ENCODE measurements around the gene ZNF677.
"Not testable (repeated sequence)": the region's sequence is repeated elsewhere in the genome, so short reads cannot be mapped to it uniquely, and the experiment has no call there.

ZNF677 gene

DNA sequence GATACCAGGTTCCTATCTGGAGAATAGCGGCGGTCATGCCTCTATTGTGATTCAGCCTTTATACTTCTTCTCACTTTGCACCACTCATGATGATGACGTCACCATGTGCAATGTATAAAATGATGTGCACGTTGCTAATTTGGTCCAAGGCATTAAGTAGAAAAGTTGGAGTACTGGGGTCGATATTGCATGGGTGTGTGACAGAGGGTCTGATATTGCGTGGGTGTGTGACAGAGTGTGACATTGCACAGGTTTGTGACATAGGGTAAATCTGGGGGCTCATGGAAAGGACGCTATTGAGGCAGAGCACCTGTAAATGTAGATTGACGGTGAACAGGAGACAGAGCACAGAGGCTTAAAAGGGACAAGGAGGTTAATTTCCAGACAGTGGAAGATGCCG is 17.4 kb upstream of the ZNF677 start:
- Histone ChIP-seq H2BK120ac (ENCODE audit: low read depth, low read length) (no peak overlapping the region), H3K9me3 (ENCODE audit: control insufficient read depth, low read length) (peaks cover 30% of the 10 kb centered on the region), H3K27me3 (ENCODE audit: control insufficient read depth in 1 of 2, insufficient read depth in 1 of 2, low read length in 2 of 2) (no peaks in the 10 kb centered on the region), H3K4me1 (ENCODE audit: control insufficient read depth, insufficient read depth, low read depth, low read length) (no peaks in the 10 kb centered on the region), H4K91ac (ENCODE audit: low read length) (no peak overlapping the region), H2AK5ac (ENCODE audit: low read length, severe bottlenecking) (no peak overlapping the region), H2AFZ (ENCODE audit: low read depth, low read length) (no peak overlapping the region), H4K8ac (ENCODE audit: low read length) (no peak overlapping the region), H3K23ac (ENCODE audit: low read length in 2 of 2) (no peak overlapping the region), H2BK12ac (ENCODE audit: low read length in 2 of 2) (no peak overlapping the region), H3K27ac (ENCODE audit: low read length, poor library complexity, severe bottlenecking) (no peak overlapping the region), H3K79me1 (replicated peaks; ENCODE audit: low read length, poor library complexity, severe bottlenecking) (no peaks in the 10 kb centered on the region), H2BK15ac (ENCODE audit: low read depth, poor library complexity, severe bottlenecking) (no peak overlapping the region), H3K14ac (ENCODE audit: low read length in 2 of 2) (no peak overlapping the region), H3K18ac (ENCODE audit: low read depth in 1 of 2, low read length in 2 of 2) (no peak overlapping the region), H3K9ac (ENCODE audit: low read length) (no peak overlapping the region), H3K4me3 (ENCODE audit: insufficient read depth in 1 of 2, low read depth in 1 of 2, low read length in 2 of 2) (no peak overlapping the region), H3K4me2 (ENCODE audit: low read length, poor library complexity, severe bottlenecking) (no peak overlapping the region), H3K36me3 (ENCODE audit: control insufficient read depth in 1 of 2, insufficient read depth in 2 of 2, low read depth in 1 of 2, low read length in 2 of 2) (no peaks in the 10 kb centered on the region), H3K4ac (ENCODE audit: low read depth in 1 of 2, low read length in 2 of 2) (no peak overlapping the region), H2BK5ac (ENCODE audit: low read depth, low read length, poor library complexity, severe bottlenecking) (no peak overlapping the region)
- no peak for DNase-seq
- 84% methylated on average over 9 of the region's 9 CpGs for WGBS

- H2AK5ac ChIP-seq (ENCODE audit: low read length, severe bottlenecking); H3K9ac ChIP-seq (ENCODE audit: low read length); H3K4me3 ChIP-seq (ENCODE audit: insufficient read depth in 1 of 2, low read depth in 1 of 2, low read length in 2 of 2); H3K4me1 ChIP-seq (ENCODE audit: control insufficient read depth, insufficient read depth, low read depth, low read length); H2BK120ac ChIP-seq (ENCODE audit: low read depth, low read length); H2BK15ac ChIP-seq (ENCODE audit: low read depth, poor library complexity, severe bottlenecking); H3K14ac ChIP-seq (ENCODE audit: low read length in 2 of 2); H3K4ac ChIP-seq (ENCODE audit: low read depth in 1 of 2, low read length in 2 of 2); H2AFZ ChIP-seq (ENCODE audit: low read depth, low read length); H3K36me3 ChIP-seq (ENCODE audit: control insufficient read depth in 1 of 2, insufficient read depth in 2 of 2, low read depth in 1 of 2, low read length in 2 of 2); H3K79me1 ChIP-seq (replicated peaks; ENCODE audit: low read length, poor library complexity, severe bottlenecking); H4K91ac ChIP-seq (ENCODE audit: low read length); H4K8ac ChIP-seq (ENCODE audit: low read length); H3K27me3 ChIP-seq (ENCODE audit: control insufficient read depth in 1 of 2, insufficient read depth in 1 of 2, low read length in 2 of 2); DNase-seq; H3K18ac ChIP-seq (ENCODE audit: low read depth in 1 of 2, low read length in 2 of 2); H2BK12ac ChIP-seq (ENCODE audit: low read length in 2 of 2); H3K23ac ChIP-seq (ENCODE audit: low read length in 2 of 2); H3K4me2 ChIP-seq (ENCODE audit: low read length, poor library complexity, severe bottlenecking); H3K27ac ChIP-seq (ENCODE audit: low read length, poor library complexity, severe bottlenecking); H2BK5ac ChIP-seq (ENCODE audit: low read depth, low read length, poor library complexity, severe bottlenecking): not testable (repeated sequence)
- WGBS, result 94% methylated on average over 16 of the region's 27 CpGs
- peaks cover 27% of the 10 kb centered on the region for H3K9me3 ChIP-seq (ENCODE audit: control insufficient read depth, low read length)
These were observed 15.2 kb upstream of the ZNF677 start for GRCh38 chr19:53269861-53270260.

DNA sequence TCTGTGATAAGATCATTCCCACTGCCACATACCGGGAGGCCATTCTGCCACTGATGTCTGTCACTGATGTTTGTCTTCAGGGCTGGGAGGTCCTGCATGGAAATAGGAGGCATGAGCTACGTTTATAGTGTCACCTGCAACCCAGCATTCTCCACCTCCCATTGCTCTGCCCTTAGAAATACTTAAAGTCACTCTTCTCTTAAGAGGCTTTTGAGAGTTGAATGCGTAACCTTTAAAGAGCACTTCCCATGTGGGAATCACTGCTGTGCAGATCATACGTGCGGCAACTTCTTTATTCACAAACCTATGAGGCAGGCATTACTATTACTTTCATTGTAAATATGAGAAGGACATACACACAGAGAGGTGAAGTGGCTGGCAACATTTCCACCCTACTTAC is 12.9 kb upstream of the ZNF677 start, which contains the start of gene VN1R4:
Gene VN1R4, minus strand, starts transcription at position 101 of the 400 bp plus-strand sequence. Its CDS starts 58 bp downstream, at position 43.
- H3K27me3 ChIP-seq (ENCODE audit: control insufficient read depth in 1 of 2, insufficient read depth in 1 of 2, low read length in 2 of 2); H2BK15ac ChIP-seq (ENCODE audit: low read depth, poor library complexity, severe bottlenecking); H3K9ac ChIP-seq (ENCODE audit: low read length); H3K18ac ChIP-seq (ENCODE audit: low read depth in 1 of 2, low read length in 2 of 2); H2AK5ac ChIP-seq (ENCODE audit: low read length, severe bottlenecking); H3K23ac ChIP-seq (ENCODE audit: low read length in 2 of 2); H3K4me3 ChIP-seq (ENCODE audit: insufficient read depth in 1 of 2, low read depth in 1 of 2, low read length in 2 of 2); H3K36me3 ChIP-seq (ENCODE audit: control insufficient read depth in 1 of 2, insufficient read depth in 2 of 2, low read depth in 1 of 2, low read length in 2 of 2); H3K4me2 ChIP-seq (ENCODE audit: low read length, poor library complexity, severe bottlenecking); H2BK120ac ChIP-seq (ENCODE audit: low read depth, low read length); H2AFZ ChIP-seq (ENCODE audit: low read depth, low read length); H4K91ac ChIP-seq (ENCODE audit: low read length); H3K4me1 ChIP-seq (ENCODE audit: control insufficient read depth, insufficient read depth, low read depth, low read length); H3K14ac ChIP-seq (ENCODE audit: low read length in 2 of 2); H2BK12ac ChIP-seq (ENCODE audit: low read length in 2 of 2); H3K79me1 ChIP-seq (replicated peaks; ENCODE audit: low read length, poor library complexity, severe bottlenecking); H2BK5ac ChIP-seq (ENCODE audit: low read depth, low read length, poor library complexity, severe bottlenecking); H4K8ac ChIP-seq (ENCODE audit: low read length); DNase-seq; H3K4ac ChIP-seq (ENCODE audit: low read depth in 1 of 2, low read length in 2 of 2); H3K27ac ChIP-seq (ENCODE audit: low read length, poor library complexity, severe bottlenecking): not testable (repeated sequence)
- WGBS, result no CpG with 5 or more reads among the region's 5 CpGs
- peaks cover 22% of the 10 kb centered on the region for H3K9me3 ChIP-seq (ENCODE audit: control insufficient read depth, low read length)

- H3K4ac ChIP-seq (ENCODE audit: low read depth in 1 of 2, low read length in 2 of 2); H3K23ac ChIP-seq (ENCODE audit: low read length in 2 of 2); DNase-seq; H3K27ac ChIP-seq (ENCODE audit: low read length, poor library complexity, severe bottlenecking); H3K14ac ChIP-seq (ENCODE audit: low read length in 2 of 2); H3K4me1 ChIP-seq (ENCODE audit: control insufficient read depth, insufficient read depth, low read depth, low read length); H3K27me3 ChIP-seq (ENCODE audit: control insufficient read depth in 1 of 2, insufficient read depth in 1 of 2, low read length in 2 of 2); H2BK12ac ChIP-seq (ENCODE audit: low read length in 2 of 2); H2AFZ ChIP-seq (ENCODE audit: low read depth, low read length); H3K4me3 ChIP-seq (ENCODE audit: insufficient read depth in 1 of 2, low read depth in 1 of 2, low read length in 2 of 2); H2BK120ac ChIP-seq (ENCODE audit: low read depth, low read length); H2BK15ac ChIP-seq (ENCODE audit: low read depth, poor library complexity, severe bottlenecking); H3K4me2 ChIP-seq (ENCODE audit: low read length, poor library complexity, severe bottlenecking); H3K36me3 ChIP-seq (ENCODE audit: control insufficient read depth in 1 of 2, insufficient read depth in 2 of 2, low read depth in 1 of 2, low read length in 2 of 2); H2BK5ac ChIP-seq (ENCODE audit: low read depth, low read length, poor library complexity, severe bottlenecking); H4K8ac ChIP-seq (ENCODE audit: low read length); H2AK5ac ChIP-seq (ENCODE audit: low read length, severe bottlenecking); H3K18ac ChIP-seq (ENCODE audit: low read depth in 1 of 2, low read length in 2 of 2); H3K9ac ChIP-seq (ENCODE audit: low read length); H3K79me1 ChIP-seq (replicated peaks; ENCODE audit: low read length, poor library complexity, severe bottlenecking); H4K91ac ChIP-seq (ENCODE audit: low read length): not testable (repeated sequence)
- peaks cover 23% of the 10 kb centered on the region for H3K9me3 ChIP-seq (ENCODE audit: control insufficient read depth, low read length)
- 91% methylated on average over 14 of the region's 14 CpGs for WGBS
These were observed 3.2 kb upstream of the ZNF677 start, which contains the start of gene VN1R2 for GRCh38 chr19:53257715-53258342. TSS of gene VN1R2 (plus strand) at chr19:53258292. CDS start at chr19:53258376, 84 bp downstream.
